HepG2 (cell line): ENCODE data around the gene CST11. TPM values are rescaled to one million over a fixed set of nuclear protein-coding genes. Genes with fewer than 3 reads are reported as not detected.

Experiments
- ATAC-seq: fragments of 200-7000 bp; cut with Tn5 transposase; 3 replicates; pipeline ENCODE4 v1.9.1; 2020; ENCODE audit warnings: mild to moderate bottlenecking, moderate library complexity
- BruUV-seq: library from RNA; stranded (reverse); fragments of 400-500 nt; replicated peaks from 2 replicates; lab custom pipeline; 2021; lab: Mats Ljungman, UMichigan
- CTCF ChIA-PET: fragments of 300-600 bp; formaldehyde crosslinking; extraction: SDS; loops from one replicate; lab custom pipeline; 2021; ENCODE audit warnings: low total read pairs, inconsistent platforms, low intra/inter-chr PET ratio; lab: Yijun Ruan, JAX
- POLR2A ChIA-PET: fragments of 350-600 bp; sonication (Branson Sonifier 250); formaldehyde crosslinking; loops from one replicate; lab custom pipeline; 2020; ENCODE audit warnings: antibody characterized with exemption, inconsistent platforms; lab: Yijun Ruan, JAX
- DNase-seq: peaks from one replicate; pipeline ENCODE4 v3.0.0-alpha.2; 2015; ENCODE audit warnings: low spot score
- FAIRE-seq: peaks from 3 replicates; lab custom pipeline; 2011; peaks lifted over from hg19 to GRCh38; lab: Jason Lieb, UNC
- H2AFZ ChIP-seq: one replicate; pipeline ENCODE4 v1.6.1; 2011; ENCODE audit warnings: low read length, inconsistent platforms
- H3K27ac ChIP-seq: fragments of 300-600 bp; 3 replicates; pipeline ENCODE4 v1.8.0; 2011; ENCODE audit warnings: mixed run types, mild to moderate bottlenecking, mixed read lengths, low read length, inconsistent platforms; ENCODE audit not compliant: insufficient read depth; ENCODE audit errors: extremely low read length
- H3K27me3 ChIP-seq, 2 experiments: fragments of 200-600 bp in 1 of 2; 2 replicates in 1 of 2; 3 replicates in 1 of 2; pipeline versions ENCODE4 v1.6.0 to v1.8.0; 2011; ENCODE audit warnings: low read length in 2 of 2, mild to moderate bottlenecking in 2 of 2, moderate library complexity in 2 of 2, inconsistent platforms in 1 of 2; ENCODE audit not compliant: insufficient read depth in 2 of 2, control insufficient read depth in 1 of 2
- H3K36me3 ChIP-seq, 2 experiments: fragments of 200-600 bp in 1 of 2; replicated peaks in 1 of 2; 2 replicates in 1 of 2; 3 replicates in 1 of 2; pipeline versions ENCODE4 v1.5.1 to v1.8.0; 2011; ENCODE audit warnings: low read length in 2 of 2, inconsistent platforms in 1 of 2; ENCODE audit not compliant: insufficient read depth in 2 of 2, control insufficient read depth in 1 of 2
- H3K4me1 ChIP-seq: 2 replicates; pipeline ENCODE4 v1.5.1; 2012; ENCODE audit warnings: low read length, inconsistent platforms; ENCODE audit not compliant: insufficient read depth
- H3K4me2 ChIP-seq: 2 replicates; pipeline ENCODE4 v1.6.0; 2011; ENCODE audit warnings: low read depth, low read length, inconsistent platforms
- H3K4me3 ChIP-seq, 3 experiments: fragments of 200-600 bp in 1 of 3; sonication (generic), shearing (Covaris generic) in 1 of 3; replicated peaks in 1 of 3; 2 replicates each; pipeline ENCODE4 v1.5.1; 2011 to 2016; ENCODE audit warnings: low read length in 3 of 3, inconsistent platforms in 2 of 3, low read depth in 2 of 3, mild to moderate bottlenecking in 2 of 3, control low read depth in 1 of 3, mixed read lengths in 1 of 3; ENCODE audit not compliant: insufficient read depth in 1 of 3
- H3K79me2 ChIP-seq: one replicate; pipeline ENCODE4 v1.6.1; 2011; ENCODE audit warnings: low read length, inconsistent platforms; ENCODE audit not compliant: insufficient read depth
- H3K9ac ChIP-seq: 2 replicates; pipeline ENCODE4 v1.6.0; 2011; ENCODE audit warnings: mild to moderate bottlenecking, low read depth, low read length, inconsistent platforms; ENCODE audit not compliant: insufficient read depth
- H3K9me3 ChIP-seq: 2 replicates; pipeline ENCODE4 v1.5.1; 2012; ENCODE audit warnings: mild to moderate bottlenecking, low read length
- H4K20me1 ChIP-seq: 2 replicates; pipeline ENCODE4 v1.6.0; 2011; ENCODE audit warnings: inconsistent platforms, mild to moderate bottlenecking, low read length, moderate library complexity; ENCODE audit not compliant: insufficient read depth
- ARNT2 ChIP-seq: sonication (generic); formaldehyde crosslinking; IDR thresholded peaks from 2 replicates; pipeline ENCODE4 v1.8.0; 2022; ENCODE audit warnings: mild to moderate bottlenecking, low read depth, missing genetic modification reagents, moderate library complexity
- CHD2 ChIP-seq: IDR thresholded peaks from 2 replicates; pipeline ENCODE4 v1.6.1; 2011; ENCODE audit warnings: low read depth, low read length, improper control_type of control experiment
- FOSL1 ChIP-seq: sonication (generic); formaldehyde crosslinking; IDR thresholded peaks from 2 replicates; pipeline ENCODE4 v1.9.0; 2021; ENCODE audit warnings: missing genetic modification reagents, borderline replicate concordance
- HOXA7 ChIP-seq: sonication (generic); formaldehyde crosslinking; IDR thresholded peaks from 2 replicates; pipeline ENCODE4 v1.8.1; 2022; ENCODE audit warnings: mild to moderate bottlenecking, missing genetic modification reagents, moderate library complexity
- KDM2A ChIP-seq: sonication (generic); formaldehyde crosslinking; IDR thresholded peaks from 2 replicates; pipeline ENCODE4 v1.4.0; 2020; ENCODE audit warnings: low read depth, missing genetic modification reagents, borderline replicate concordance
- KLF13 ChIP-seq: sonication (generic); formaldehyde crosslinking; IDR thresholded peaks from 2 replicates; pipeline ENCODE4 v1.4.0; 2020; ENCODE audit warnings: mild to moderate bottlenecking, missing genetic modification reagents
- MAFF ChIP-seq: IDR thresholded peaks from 2 replicates; pipeline ENCODE4 v1.6.1; 2011; ENCODE audit warnings: low read depth, low read length, improper control_type of control experiment
- MAFK ChIP-seq, 2 experiments: IDR thresholded peaks in 1 of 2; conservative IDR thresholded peaks in 1 of 2; 2 replicates each; pipeline ENCODE4 v1.6.1; 2011; ENCODE audit warnings: improper control_type of control experiment in 2 of 2, low read length in 2 of 2
- MEIS2 ChIP-seq: sonication (generic); formaldehyde crosslinking; IDR thresholded peaks from 2 replicates; pipeline ENCODE4 v1.9.0; 2021; ENCODE audit warnings: mild to moderate bottlenecking, missing genetic modification reagents
- REPIN1 ChIP-seq: sonication (generic); formaldehyde crosslinking; IDR thresholded peaks from 2 replicates; pipeline ENCODE4 v1.8.0; 2022; ENCODE audit warnings: missing genetic modification reagents, low read depth, mild to moderate bottlenecking, borderline replicate concordance
- SATB2 ChIP-seq: sonication (generic); formaldehyde crosslinking; IDR thresholded peaks from 2 replicates; pipeline ENCODE4 v1.5.0; 2020; ENCODE audit warnings: missing genetic modification reagents
- STAG1 ChIP-seq: sonication (generic); formaldehyde crosslinking; IDR thresholded peaks from 2 replicates; pipeline ENCODE4 v1.4.0; 2020; ENCODE audit warnings: missing genetic modification reagents
- TP53 ChIP-seq: sonication (generic); formaldehyde crosslinking; conservative IDR thresholded peaks from 2 replicates; pipeline ENCODE4 v1.4.0; 2020; ENCODE audit warnings: missing genetic modification reagents
- ZNF44 ChIP-seq: sonication (generic); formaldehyde crosslinking; IDR thresholded peaks from 2 replicates; pipeline ENCODE4 v1.5.1; 2020; ENCODE audit warnings: mild to moderate bottlenecking, missing genetic modification reagents
- ZNF737 ChIP-seq: sonication (generic); formaldehyde crosslinking; IDR thresholded peaks from 2 replicates; pipeline ENCODE4 v1.5.0; 2020; ENCODE audit warnings: missing genetic modification reagents, mild to moderate bottlenecking, borderline replicate concordance
- WGBS: methylation state at CpG from one replicate; pipeline ENCODE4 v1.1.6; 2017; ENCODE audit warnings: low lambda C conversion rate; 5-methylcytosine and 5-hydroxymethylcytosine counted together
- in situ Hi-C: cut with HindIII; loops from 2 replicates; pipeline ENCODE4 v1.10.0; 2017; ENCODE audit warnings: low pct_unique_long_range_greater_than_20kb; ENCODE audit not compliant: extremely low pct_ligation_motif_present
- intact Hi-C: fragments of 100-400 bp; cut with micrococcal nuclease; formaldehyde crosslinking; loops from one replicate; pipeline ENCODE4 v1.10.0; 2022; ENCODE audit not compliant: unreplicated experiment
- polyA plus RNA-seq, 8 experiments: library from polyadenylated mRNA; depleted of rRNA in 3 of 8; stranded (reverse) in 7 of 8; unstranded in 1 of 8; fragments of >200 nt; fragmentation: Illumina TruSeq in 4 of 8; extraction: Trizol in 4 of 8; gene quantifications; 2 replicates each; pipeline versions ENCODE4 v1.2.1 to v1.2.3, GENCODE V29; 2011 to 2016; ENCODE audit warnings: low read depth in 4 of 8, missing spikeins in 1 of 8, mixed read lengths in 1 of 8; ENCODE audit not compliant: insufficient read depth in 1 of 8
- total RNA-seq, 5 experiments: library from RNA; depleted of rRNA; stranded (reverse); fragments of >200 nt; fragmentation: Illumina TruSeq; extraction: Trizol; gene quantifications; 2 replicates each; pipeline ENCODE4 v1.2.3, GENCODE V29; 2016; ENCODE audit warnings: low read depth in 1 of 5
- TF ChIP-seq, protein P1 (sequence below): sonication (generic); formaldehyde crosslinking; IDR thresholded peaks from 2 replicates; pipeline ENCODE4 v1.9.0; 2022; ENCODE audit warnings: low read depth, missing genetic modification reagents
- TF ChIP-seq, protein P2 (sequence below): sonication (generic); formaldehyde crosslinking; IDR thresholded peaks from 2 replicates; pipeline ENCODE4 v1.4.0; 2020; ENCODE audit warnings: missing genetic modification reagents

Gene CST11
- total and polyA plus RNA-seq, 2 of the 13 experiments (the other 11 are each of a cell fraction or from before 2014, with no cell fraction given), result not detected

DNA sequence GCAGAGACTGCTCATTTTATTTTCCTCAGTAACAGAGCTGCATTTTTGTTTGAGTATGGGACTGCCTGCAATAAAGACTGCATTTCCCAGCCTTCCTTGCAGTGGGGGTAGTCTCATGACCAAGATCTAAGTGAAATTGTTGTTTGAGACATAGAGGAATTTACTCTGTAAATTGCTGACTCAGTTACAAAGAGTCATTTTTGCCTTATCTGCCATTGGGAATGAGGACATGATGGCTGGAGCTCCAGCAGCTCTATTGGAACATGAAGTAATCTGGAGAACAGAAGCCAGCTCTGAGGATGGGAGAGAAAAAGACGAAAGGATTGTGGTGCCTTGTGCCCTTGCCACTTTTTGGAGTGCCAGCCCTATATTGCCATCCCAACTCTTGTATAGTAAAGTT, 2.1 kb upstream of the CST11 start:
- 24% methylated on average over 1 of the region's 1 CpG for WGBS
- Histone ChIP-seq H2AFZ (no peak overlapping the region), H3K4me1 (no peaks in the 10 kb centered on the region), H4K20me1 (no peaks in the 10 kb centered on the region), H3K79me2 (no peaks in the 10 kb centered on the region), H3K27ac (no peak overlapping the region), H3K4me3 (no peak overlapping the region), H3K4me2 (no peak overlapping the region), H3K9me3 (no peaks in the 10 kb centered on the region), H3K9ac (no peak overlapping the region), H3K27me3 (peaks cover 6 to 41% of the 10 kb centered on the region in 2 experiments; a peak in 3 of 5 replicates), H3K36me3 (no peaks in the 10 kb centered on the region)
- intact Hi-C loops (no loop called here), in situ Hi-C loops (no loop called here)
- POLR2A ChIA-PET, result no interaction called here
- CTCF ChIA-PET, result no interaction called here
- no TSS peak for BruUV-seq
- FAIRE-seq, result no peak
- ATAC-seq, result no peak
- no peak for DNase-seq
- TF ChIP-seq ARNT2 (CRISPR knock-in tag), result no peak
- peak; percentile 95 for TF ChIP-seq MAFF
- TF ChIP-seq, protein P1, sequence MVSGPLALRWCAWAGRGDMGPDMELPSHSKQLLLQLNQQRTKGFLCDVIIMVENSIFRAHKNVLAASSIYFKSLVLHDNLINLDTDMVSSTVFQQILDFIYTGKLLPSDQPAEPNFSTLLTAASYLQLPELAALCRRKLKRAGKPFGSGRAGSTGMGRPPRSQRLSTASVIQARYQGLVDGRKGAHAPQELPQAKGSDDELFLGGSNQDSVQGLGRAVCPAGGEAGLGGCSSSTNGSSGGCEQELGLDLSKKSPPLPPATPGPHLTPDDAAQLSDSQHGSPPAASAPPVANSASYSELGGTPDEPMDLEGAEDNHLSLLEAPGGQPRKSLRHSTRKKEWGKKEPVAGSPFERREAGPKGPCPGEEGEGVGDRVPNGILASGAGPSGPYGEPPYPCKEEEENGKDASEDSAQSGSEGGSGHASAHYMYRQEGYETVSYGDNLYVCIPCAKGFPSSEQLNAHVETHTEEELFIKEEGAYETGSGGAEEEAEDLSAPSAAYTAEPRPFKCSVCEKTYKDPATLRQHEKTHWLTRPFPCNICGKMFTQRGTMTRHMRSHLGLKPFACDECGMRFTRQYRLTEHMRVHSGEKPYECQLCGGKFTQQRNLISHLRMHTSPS (CRISPR knock-in tag), result no peak
- no peak for TF ChIP-seq REPIN1 (CRISPR knock-in tag)
- TF ChIP-seq HOXA7 (CRISPR knock-in tag), result no peak
- TF ChIP-seq MAFK (conservative IDR thresholded peaks at IDR 0.05 in 1 of 2, IDR thresholded peaks at IDR 0.05 in 1 of 2; ENCODE audit: low read length in 2 of 2), result peak; percentile 94 to 97
- TF ChIP-seq KDM2A (CRISPR knock-in tag), result no peak
- TF ChIP-seq FOSL1 (CRISPR knock-in tag), result no peak
- no peak for TF ChIP-seq MEIS2 (CRISPR knock-in tag)
- TF ChIP-seq KLF13 (CRISPR knock-in tag), result no peak
- no peak for TF ChIP-seq ZNF737 (CRISPR knock-in tag)
- TF ChIP-seq ZNF44, result no peak
- no peak for TF ChIP-seq CHD2
- TF ChIP-seq SATB2 (CRISPR knock-in tag), result no peak
- TF ChIP-seq STAG1, result no peak
- no peak for TF ChIP-seq TP53 (CRISPR knock-in tag)
- TF ChIP-seq, protein P2, sequence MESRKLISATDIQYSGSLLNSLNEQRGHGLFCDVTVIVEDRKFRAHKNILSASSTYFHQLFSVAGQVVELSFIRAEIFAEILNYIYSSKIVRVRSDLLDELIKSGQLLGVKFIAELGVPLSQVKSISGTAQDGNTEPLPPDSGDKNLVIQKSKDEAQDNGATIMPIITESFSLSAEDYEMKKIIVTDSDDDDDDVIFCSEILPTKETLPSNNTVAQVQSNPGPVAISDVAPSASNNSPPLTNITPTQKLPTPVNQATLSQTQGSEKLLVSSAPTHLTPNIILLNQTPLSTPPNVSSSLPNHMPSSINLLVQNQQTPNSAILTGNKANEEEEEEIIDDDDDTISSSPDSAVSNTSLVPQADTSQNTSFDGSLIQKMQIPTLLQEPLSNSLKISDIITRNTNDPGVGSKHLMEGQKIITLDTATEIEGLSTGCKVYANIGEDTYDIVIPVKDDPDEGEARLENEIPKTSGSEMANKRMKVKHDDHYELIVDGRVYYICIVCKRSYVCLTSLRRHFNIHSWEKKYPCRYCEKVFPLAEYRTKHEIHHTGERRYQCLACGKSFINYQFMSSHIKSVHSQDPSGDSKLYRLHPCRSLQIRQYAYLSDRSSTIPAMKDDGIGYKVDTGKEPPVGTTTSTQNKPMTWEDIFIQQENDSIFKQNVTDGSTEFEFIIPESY (CRISPR knock-in tag), result no peak
